ENCODE measurements around the gene FUT8.
A peak's percentile ranks its signal among the peaks of the same experiment; 100 is the strongest.

Gene FUT8

DNA sequence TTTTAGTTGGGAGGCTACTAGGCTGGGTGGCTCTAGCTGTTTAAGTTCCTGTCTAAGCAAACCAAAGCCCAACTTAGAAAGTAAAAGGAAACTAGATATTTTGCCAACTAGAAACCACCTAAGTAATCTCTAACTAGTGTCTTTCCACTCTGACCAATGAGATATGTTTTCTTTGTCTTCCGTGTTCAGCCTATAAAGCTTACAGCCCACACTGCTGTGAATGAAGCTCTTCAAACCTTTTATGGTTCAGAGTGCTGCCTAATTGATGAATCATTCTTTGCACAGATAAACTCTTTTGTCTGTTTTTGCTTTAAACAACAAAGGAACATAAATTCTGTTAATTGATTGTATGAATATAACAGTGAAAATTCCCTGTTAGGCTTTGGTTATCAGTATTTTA is 66.1 kb downstream of the FUT8 start:
- in situ Hi-C loops (cut with HindIII; ENCODE audit: low pct_ligation_motif_present, low pct_unique_long_range_greater_than_20kb, low sequenced_read_pairs), result no loop called here
- DNase-seq, result peak; percentile 60

DNA sequence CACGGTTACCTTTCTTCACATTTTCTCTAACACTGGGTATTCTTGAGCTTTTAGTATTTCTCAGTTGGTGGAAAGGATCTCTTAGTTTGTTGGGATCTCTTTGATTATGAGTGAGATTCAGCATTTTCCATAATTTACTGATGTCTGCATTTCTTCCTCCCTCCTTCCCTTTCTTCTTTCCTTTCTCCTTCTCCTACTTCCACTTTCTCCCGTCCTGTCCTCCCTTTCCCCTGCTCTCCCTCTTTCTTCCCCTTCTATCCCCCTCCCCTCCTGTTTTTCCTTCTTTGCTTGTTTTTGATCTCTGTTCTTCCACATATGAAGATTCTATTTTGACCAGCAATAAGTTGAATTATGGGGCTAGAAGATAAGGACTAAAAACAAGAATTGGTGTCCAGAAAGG is 66.9 kb downstream of the FUT8 start:
- DNase-seq, result no peak
- in situ Hi-C loops (cut with HindIII; ENCODE audit: low pct_ligation_motif_present, low pct_unique_long_range_greater_than_20kb, low sequenced_read_pairs), result no loop called here

- DNase-seq, result no peak
- in situ Hi-C loops (cut with HindIII; ENCODE audit: low pct_ligation_motif_present, low pct_unique_long_range_greater_than_20kb, low sequenced_read_pairs), result no loop called here
Measured at GRCh38 chr14:65482757-65483438, 70.4 kb downstream of the FUT8 start.

DNA sequence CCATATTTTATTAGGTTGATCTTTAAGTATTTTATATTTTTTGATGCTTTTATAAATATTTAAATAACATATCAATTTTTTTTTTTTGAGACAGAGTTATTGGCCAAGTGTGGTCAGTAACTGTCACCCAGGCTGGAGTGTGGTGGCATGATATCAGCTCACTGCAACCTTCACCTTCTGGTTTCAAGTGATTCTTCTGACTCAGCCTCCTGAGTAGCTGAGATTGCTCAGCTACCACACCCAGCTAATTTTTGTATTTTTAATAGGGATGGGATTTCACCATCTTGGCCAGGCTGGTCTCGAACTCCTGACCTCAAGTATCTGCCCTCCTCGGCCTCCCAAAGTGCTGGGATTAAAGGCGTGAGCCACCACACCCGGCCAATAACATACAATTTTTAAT is 71.1 kb downstream of the FUT8 start:
- no peak for DNase-seq
- in situ Hi-C loops (cut with HindIII; ENCODE audit: low pct_ligation_motif_present, low pct_unique_long_range_greater_than_20kb, low sequenced_read_pairs), result no loop called here

DNA sequence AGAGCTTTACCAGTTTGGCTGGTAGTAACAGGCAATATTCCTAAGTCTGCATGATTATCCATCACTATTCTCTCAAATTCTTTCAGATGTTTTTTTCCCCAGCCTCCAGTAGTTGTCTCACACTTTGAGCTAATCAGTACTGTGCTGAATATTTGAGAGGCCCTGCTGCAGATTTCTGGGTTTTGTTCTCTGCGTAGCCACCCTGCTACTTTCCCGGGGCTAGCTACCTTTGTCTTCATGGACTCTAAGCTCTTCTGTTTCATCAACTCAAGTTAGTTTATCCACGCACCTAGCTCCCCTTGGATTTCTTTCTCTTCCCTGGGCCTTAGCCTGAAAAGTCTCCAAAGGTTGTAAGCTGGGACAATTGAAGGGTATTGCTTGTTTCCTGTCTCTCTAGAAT is 73.0 kb downstream of the FUT8 start:
- in situ Hi-C loops (cut with HindIII; ENCODE audit: low pct_ligation_motif_present, low pct_unique_long_range_greater_than_20kb, low sequenced_read_pairs), result no loop called here
- no peak for DNase-seq

GRCh38 chr14:65486863-65487262 is 74.3 kb downstream of the FUT8 start:
- DNase-seq, result no peak
- in situ Hi-C loops (cut with HindIII; ENCODE audit: low pct_ligation_motif_present, low pct_unique_long_range_greater_than_20kb, low sequenced_read_pairs), result no loop called here

DNA sequence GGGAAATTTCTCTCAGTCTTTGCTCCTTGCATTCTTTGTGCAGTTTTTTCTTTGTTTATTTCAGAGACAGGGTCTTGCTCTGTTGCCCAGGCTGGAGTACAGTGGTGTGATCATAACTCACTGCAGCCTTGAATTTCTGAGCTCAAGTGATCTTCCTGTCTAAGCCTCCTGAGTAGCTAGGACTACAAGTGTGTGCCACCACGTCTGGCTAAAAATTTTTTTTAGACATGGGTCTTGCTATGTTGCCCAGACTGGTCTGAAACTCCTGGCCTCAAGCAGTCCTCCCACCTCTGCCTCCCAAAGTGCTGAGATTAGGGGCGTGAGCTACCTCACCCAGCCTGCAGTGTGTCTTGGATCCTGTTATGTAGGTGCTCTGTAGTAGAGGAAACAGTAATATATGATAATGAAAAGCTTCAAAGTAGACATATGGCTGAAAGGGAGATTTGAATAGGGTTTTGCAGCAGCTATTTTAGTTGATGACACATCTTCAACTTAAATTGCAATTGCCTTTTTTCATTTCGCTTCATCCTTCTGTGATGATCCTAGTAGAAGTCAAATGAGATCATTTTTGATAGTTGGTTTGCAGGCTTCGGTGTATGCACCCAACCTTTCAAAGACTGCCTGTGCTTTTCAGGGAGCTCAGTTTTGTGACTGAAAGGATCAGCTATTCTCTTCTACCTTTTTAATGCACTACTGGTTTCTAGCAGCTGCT is 75.4 kb downstream of the FUT8 start:
- in situ Hi-C loops (cut with HindIII; ENCODE audit: low pct_ligation_motif_present, low pct_unique_long_range_greater_than_20kb, low sequenced_read_pairs), result no loop called here
- DNase-seq, result no peak

DNA sequence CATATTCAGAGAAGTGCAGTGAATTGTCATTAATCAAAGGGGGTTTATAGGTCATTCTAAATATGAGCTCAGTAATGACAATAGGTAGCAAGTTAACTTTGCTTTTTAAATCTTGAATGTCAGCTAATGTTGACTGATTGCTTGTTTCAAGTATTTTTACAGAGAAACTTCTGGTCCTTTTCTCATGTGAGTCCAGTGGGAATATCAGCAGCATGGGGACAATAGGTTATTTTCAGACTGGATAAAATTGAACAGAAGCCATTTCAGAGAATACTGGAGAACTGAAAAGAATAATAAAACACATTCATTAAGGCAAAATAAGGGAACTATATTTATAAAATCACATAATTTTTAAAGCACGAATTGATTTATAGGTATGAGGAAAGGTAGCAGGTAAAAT is 78.7 kb downstream of the FUT8 start:
- in situ Hi-C loops (cut with HindIII; ENCODE audit: low pct_ligation_motif_present, low pct_unique_long_range_greater_than_20kb, low sequenced_read_pairs), result no loop called here
- no peak for DNase-seq

DNA sequence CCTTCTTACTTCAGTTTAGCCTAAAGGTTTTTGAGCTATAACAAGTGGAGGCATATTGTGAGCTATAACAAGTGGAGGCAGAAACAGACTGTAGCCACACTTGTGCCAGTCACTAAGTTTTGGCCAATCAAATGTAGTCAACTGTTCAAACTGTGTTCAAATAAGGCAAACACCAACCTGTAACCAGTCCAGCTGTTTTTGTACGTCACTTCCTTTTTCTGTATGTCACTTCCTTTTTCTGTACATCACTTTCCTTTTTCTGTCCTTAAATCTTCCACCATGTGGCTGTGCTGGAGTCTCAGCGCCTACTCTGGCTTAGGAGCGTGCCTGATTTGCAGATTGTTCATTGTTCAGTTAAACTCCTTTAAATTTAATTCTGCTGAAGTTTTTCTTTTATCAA is 79.7 kb downstream of the FUT8 start:
- in situ Hi-C loops (cut with HindIII; ENCODE audit: low pct_ligation_motif_present, low pct_unique_long_range_greater_than_20kb, low sequenced_read_pairs), result no loop called here
- DNase-seq, result no peak

GRCh38 chr14:65495196-65495595 is 82.7 kb downstream of the FUT8 start:
- no peak for DNase-seq
- in situ Hi-C loops (cut with HindIII; ENCODE audit: low pct_ligation_motif_present, low pct_unique_long_range_greater_than_20kb, low sequenced_read_pairs), result no loop called here

GRCh38 chr14:65496178-65496993 is 83.9 kb downstream of the FUT8 start:
- in situ Hi-C loops (cut with HindIII; ENCODE audit: low pct_ligation_motif_present, low pct_unique_long_range_greater_than_20kb, low sequenced_read_pairs), result no loop called here
- no peak for DNase-seq

DNA sequence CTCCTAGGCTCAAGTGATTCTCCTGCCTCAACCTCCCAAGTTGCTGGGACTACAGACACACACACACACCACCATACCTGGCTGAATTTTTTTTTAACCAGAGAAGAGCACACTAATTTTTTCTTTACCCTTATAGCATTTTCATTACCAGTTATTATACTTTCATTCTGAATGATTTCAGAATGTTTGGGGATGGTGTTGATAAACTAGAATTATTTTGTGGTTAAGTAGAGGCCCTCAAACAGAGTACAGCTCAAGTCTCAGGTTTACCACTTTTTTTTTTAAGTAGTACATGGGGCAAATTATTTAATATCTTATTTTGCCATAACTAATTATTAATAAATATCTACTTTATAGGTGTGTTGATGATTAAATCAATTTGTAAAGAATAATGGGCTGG is 86.6 kb downstream of the FUT8 start:
- in situ Hi-C loops (cut with HindIII; ENCODE audit: low pct_ligation_motif_present, low pct_unique_long_range_greater_than_20kb, low sequenced_read_pairs), result no loop called here
- DNase-seq, result no peak

DNA sequence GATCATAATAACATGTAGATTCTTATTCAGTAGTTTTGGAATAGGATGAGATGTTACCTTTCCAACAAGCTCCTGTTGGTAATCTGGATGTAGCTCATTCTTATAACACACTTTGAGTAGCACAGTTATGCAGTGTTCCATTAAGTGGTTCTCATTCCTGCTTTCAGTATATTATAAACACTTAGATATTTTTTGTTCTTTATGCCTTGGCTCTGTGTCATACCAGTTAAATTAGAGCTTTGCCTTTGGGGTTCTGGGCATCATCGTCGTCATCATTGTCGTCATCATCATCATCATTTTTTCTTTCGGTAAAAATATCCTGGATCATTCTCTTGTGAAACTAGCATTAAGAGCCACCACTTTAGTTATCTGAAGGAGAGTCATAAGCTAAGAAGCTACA is 87.5 kb downstream of the FUT8 start:
- DNase-seq, result no peak
- in situ Hi-C loops (cut with HindIII; ENCODE audit: low pct_ligation_motif_present, low pct_unique_long_range_greater_than_20kb, low sequenced_read_pairs), result no loop called here

DNA sequence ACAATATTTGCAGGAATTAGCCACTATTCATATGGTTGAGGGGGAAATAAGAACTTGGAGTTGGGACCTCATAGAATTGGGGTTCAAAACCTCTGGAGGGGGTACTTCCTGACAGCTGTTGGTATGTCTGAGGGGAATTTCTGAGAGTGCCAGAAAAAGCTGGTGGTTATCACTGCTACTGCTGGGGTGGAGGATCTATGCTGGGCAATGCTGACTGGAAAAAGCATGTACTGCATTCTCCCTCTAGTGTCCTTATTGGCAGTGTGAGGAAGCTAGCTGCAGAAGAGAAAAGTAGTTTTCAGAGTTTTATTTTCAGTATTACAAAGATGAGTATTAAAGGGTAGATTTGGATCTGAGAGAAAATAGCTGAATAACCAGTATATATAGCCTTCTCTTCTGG is 88.8 kb downstream of the FUT8 start:
- DNase-seq, result no peak
- in situ Hi-C loops (cut with HindIII; ENCODE audit: low pct_ligation_motif_present, low pct_unique_long_range_greater_than_20kb, low sequenced_read_pairs), result no loop called here

DNA sequence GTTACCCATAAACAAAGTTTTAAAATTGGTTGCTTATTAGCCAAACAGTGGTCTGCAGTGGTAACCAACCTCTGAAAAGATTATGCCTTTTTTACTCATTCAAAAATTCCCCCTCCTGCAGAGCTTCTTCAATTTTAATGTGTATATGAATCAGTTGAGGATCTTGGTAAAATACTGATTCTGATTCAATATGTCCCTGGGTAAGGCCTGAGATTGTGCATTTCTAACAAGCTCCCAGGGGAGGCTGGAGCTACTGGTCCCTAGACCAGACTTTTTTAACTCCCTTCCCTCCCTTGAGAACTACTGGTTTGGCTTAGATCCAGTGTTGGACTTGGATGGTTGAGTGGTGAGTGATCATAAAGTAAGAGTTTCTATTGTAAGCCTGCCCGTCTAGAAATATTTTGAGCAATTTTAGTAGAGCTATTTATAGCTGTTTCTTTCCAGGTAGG is 90.2 kb downstream of the FUT8 start:
- DNase-seq, result peak; percentile 79
- in situ Hi-C loops (cut with HindIII; ENCODE audit: low pct_ligation_motif_present, low pct_unique_long_range_greater_than_20kb, low sequenced_read_pairs), result no loop called here

- in situ Hi-C loops (cut with HindIII; ENCODE audit: low pct_ligation_motif_present, low pct_unique_long_range_greater_than_20kb, low sequenced_read_pairs), result no loop called here
- no peak for DNase-seq
Measured at GRCh38 chr14:65503771-65504170, 91.2 kb downstream of the FUT8 start.

- in situ Hi-C loops (cut with HindIII; ENCODE audit: low pct_ligation_motif_present, low pct_unique_long_range_greater_than_20kb, low sequenced_read_pairs), result no loop called here
- no peak for DNase-seq
Measured at GRCh38 chr14:65506801-65507200, 94.3 kb downstream of the FUT8 start.

DNA sequence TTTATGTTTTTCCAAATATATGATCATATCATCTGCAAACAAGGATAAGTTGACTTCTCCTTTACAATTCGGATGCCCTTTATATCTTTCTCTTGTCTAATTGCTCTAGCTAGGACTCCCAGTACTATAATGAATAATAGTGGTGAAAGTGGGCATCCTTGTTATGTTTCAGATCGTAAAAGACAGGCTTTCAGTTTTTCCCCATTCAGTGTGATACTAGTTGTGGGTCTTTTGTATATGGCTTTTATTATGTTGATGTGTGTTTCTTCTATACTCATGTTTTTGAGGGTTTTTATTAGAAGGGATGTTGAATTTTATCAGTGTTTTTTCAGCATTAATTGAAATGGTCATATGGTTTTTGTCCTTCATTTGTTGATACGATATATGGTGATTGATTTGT is 97.3 kb downstream of the FUT8 start:
- in situ Hi-C loops (cut with HindIII; ENCODE audit: low pct_ligation_motif_present, low pct_unique_long_range_greater_than_20kb, low sequenced_read_pairs), result no loop called here
- no peak for DNase-seq

GRCh38 chr14:65513671-65514070 is 101.1 kb downstream of the FUT8 start:
- in situ Hi-C loops (cut with HindIII; ENCODE audit: low pct_ligation_motif_present, low pct_unique_long_range_greater_than_20kb, low sequenced_read_pairs), result no loop called here

More at GRCh38 chr14:65513671-65514070, 101.1 kb downstream of the FUT8 start:
- DNase-seq, result no peak

All from ACHN (cell line).